ENCODE results near the gene TMOD1. TPM values are rescaled to one million over a fixed set of nuclear protein-coding genes. Genes with fewer than 3 reads are reported as not detected.

TMOD1 gene
- total and polyA plus RNA-seq, 2 experiments from 2014 or later, result 0.69 to 4.5 TPM

DNA sequence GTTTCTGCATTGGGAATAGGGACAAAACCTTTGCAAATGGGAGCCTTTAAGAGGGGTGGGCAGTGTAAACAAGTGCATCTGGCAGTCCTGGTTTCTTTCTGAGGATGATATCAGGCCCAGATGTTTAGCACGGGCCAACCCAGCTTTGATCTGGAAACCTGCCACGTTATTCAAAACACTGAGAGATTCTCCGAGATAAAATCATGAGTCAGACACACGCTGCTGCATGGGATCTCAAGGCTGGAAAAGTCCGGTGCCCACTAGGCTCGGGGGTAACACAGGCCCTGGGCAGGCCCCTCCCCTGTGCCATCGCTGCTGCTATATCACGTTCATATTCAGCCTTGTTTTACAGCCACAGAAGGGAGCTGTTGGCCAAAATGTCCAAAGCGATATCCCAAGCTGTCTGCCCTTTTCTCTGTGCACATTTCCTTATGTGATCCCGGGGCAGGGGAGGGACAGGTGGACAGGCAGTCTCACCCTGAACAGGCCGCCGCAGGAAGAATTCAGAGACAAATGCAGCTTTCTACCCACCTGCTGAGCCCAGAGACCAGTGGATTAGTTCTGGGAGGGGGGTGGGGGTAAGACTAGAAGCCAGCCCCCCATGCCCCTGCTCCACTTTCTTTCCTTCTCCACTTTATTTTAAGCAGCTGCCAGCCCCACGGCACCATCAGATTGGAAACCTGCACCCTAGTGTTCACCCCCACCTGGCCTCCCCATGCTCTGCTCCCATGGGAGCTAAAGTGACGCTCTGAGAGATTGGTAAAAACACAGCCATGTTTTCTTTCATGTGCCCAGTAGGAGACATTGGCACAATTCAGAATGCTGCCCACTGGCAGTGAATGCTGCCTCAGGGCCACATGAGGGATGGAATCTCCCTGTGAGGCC is 63.1 kb downstream of the TMOD1 start:
- Histone ChIP-seq H3K4me2 (no peak overlapping the region), H3K4me1 (ENCODE audit: insufficient read depth) (peaks cover 3% of the 10 kb centered on the region; the same call in 1 of the 2 replicates), H2AFZ (peak overlapping the region; percentile 90; the same call in 1 of the 2 replicates), H3K27ac (ENCODE audit: low read depth) (no peak overlapping the region), H3K79me2 (replicated peaks; ENCODE audit: insufficient read depth) (no peaks in the 10 kb centered on the region), H3K36me3 (ENCODE audit: insufficient read depth) (no peaks in the 10 kb centered on the region), H3K9me2 (ENCODE audit: insufficient read depth) (peaks cover 5% of the 10 kb centered on the region; the same call in 1 of the 2 replicates), H4K20me1 (replicated peaks; ENCODE audit: insufficient read depth) (no peaks in the 10 kb centered on the region), H3K4me3 (no peak overlapping the region), H3F3A (replicated peaks; ENCODE audit: low read depth) (no peaks in the 10 kb centered on the region), H3K27me3 (ENCODE audit: insufficient read depth) (no peaks in the 10 kb centered on the region)
- TF ChIP-seq JUNB (IDR thresholded peaks at IDR 0.05; ENCODE audit: unreplicated experiment), result no peak
- no peak for TF ChIP-seq NANOG (IDR thresholded peaks at IDR 0.05; ENCODE audit: borderline replicate concordance)
- no peak for TF ChIP-seq ZNF462 (CRISPR knock-in tag; IDR thresholded peaks at IDR 0.05)
- TF ChIP-seq ZNF114 (CRISPR knock-in tag; IDR thresholded peaks at IDR 0.05), result no peak
- Mint-ChIP-seq H3K36me3 (ENCODE audit: low read depth) (no peaks in the 10 kb centered on the region), H3K4me3 (no peak overlapping the region), H3K4me1 (peaks cover 17% of the 10 kb centered on the region), H3K27me3 (ENCODE audit: insufficient read depth, low read depth, poor library complexity) (peaks cover 7% of the 10 kb centered on the region), H3K27ac (0 out of 2 replicates have a peak overlapping the region, but pooled peaks have one; percentile 6), H3K9me3 (no peaks in the 10 kb centered on the region)
- DNase-seq (ENCODE audit: low spot score), result no peak
- ATAC-seq, result peak; percentile 49

GRCh38 chr9:97565262-97565661 is 63.8 kb downstream of the TMOD1 start:
- H3K27me3 ChIP-seq (ENCODE audit: insufficient read depth), result no peaks in the 10 kb centered on the region
- H3K36me3 ChIP-seq (ENCODE audit: insufficient read depth), result no peaks in the 10 kb centered on the region
- Mint-ChIP-seq H3K4me1 (peaks cover 17% of the 10 kb centered on the region), H3K27me3 (ENCODE audit: insufficient read depth, low read depth, poor library complexity) (peaks cover 7% of the 10 kb centered on the region), H3K27ac (0 out of 2 replicates have a peak overlapping the region, but pooled peaks have one; percentile 6), H3K4me3 (no peak overlapping the region), H3K9me3 (no peaks in the 10 kb centered on the region), H3K36me3 (ENCODE audit: low read depth) (no peaks in the 10 kb centered on the region)
- no peak overlapping the region for H3K27ac ChIP-seq (ENCODE audit: low read depth)
- no peak for DNase-seq (ENCODE audit: low spot score)
- no peak overlapping the region for H2AFZ ChIP-seq
- no peak for ATAC-seq
- H3K4me3 ChIP-seq, result no peak overlapping the region
- no peaks in the 10 kb centered on the region for H3K79me2 ChIP-seq (replicated peaks; ENCODE audit: insufficient read depth)
- peaks cover 3% of the 10 kb centered on the region; the same call in 1 of the 2 replicates for H3K4me1 ChIP-seq (ENCODE audit: insufficient read depth)
- peaks cover 5% of the 10 kb centered on the region; the same call in 1 of the 2 replicates for H3K9me2 ChIP-seq (ENCODE audit: insufficient read depth)
- no peaks in the 10 kb centered on the region for H3F3A ChIP-seq (replicated peaks; ENCODE audit: low read depth)
- no peaks in the 10 kb centered on the region for H4K20me1 ChIP-seq (replicated peaks; ENCODE audit: insufficient read depth)
- H3K4me2 ChIP-seq, result no peak overlapping the region
- no peak for TF ChIP-seq EZH2 (IDR thresholded peaks at IDR 0.05; ENCODE audit: low read depth, unreplicated experiment)
- TF ChIP-seq JUNB (IDR thresholded peaks at IDR 0.05; ENCODE audit: unreplicated experiment), result no peak
- no peak for TF ChIP-seq STAT1 (IDR thresholded peaks at IDR 0.05; ENCODE audit: unreplicated experiment)
- TF ChIP-seq ZNF331 (CRISPR knock-in tag; IDR thresholded peaks at IDR 0.05; ENCODE audit: low read depth), result no peak
- TF ChIP-seq CTCF (conservative IDR thresholded peaks at IDR 0.05; ENCODE audit: low read depth in 2 of 2), result no peak
- no peak for TF ChIP-seq ZNF114 (CRISPR knock-in tag; IDR thresholded peaks at IDR 0.05)

Data from GM23338 (cell line).